CD4-positive, alpha-beta T cell treated with Interferon gamma for 1 hour (primary cell): ENCODE data around the gene SMAD9.

Source experiments
- DNase-seq: peaks from one replicate; pipeline ENCODE4 v3.0.0-alpha.2; 2020

The SMAD9 gene

GRCh38 chr13:36862002-36862685, 57.9 kb downstream of the SMAD9 start:
- DNase-seq = no peak

- DNase-seq = no peak
These were observed 60.8 kb downstream of the SMAD9 start for GRCh38 chr13:36859259-36859658.

GRCh38 chr13:36858290-36858689, 61.7 kb downstream of the SMAD9 start:
- DNase-seq = no peak

GRCh38 chr13:36857253-36857652, 62.8 kb downstream of the SMAD9 start:
- no peak for DNase-seq

- no peak for DNase-seq
These were observed 69.1 kb downstream of the SMAD9 start for GRCh38 chr13:36850790-36851438.

GRCh38 chr13:36848199-36848982, 71.6 kb downstream of the SMAD9 start:
- DNase-seq = no peak

- no peak for DNase-seq
These were observed 72.4 kb downstream of the SMAD9 start for GRCh38 chr13:36847606-36848005.

GRCh38 chr13:36841391-36841790, 78.6 kb downstream of the SMAD9 start:
- no peak for DNase-seq

- no peak for DNase-seq
These were observed 79.3 kb downstream of the SMAD9 start for GRCh38 chr13:36840718-36841250.

- no peak for DNase-seq
These were observed 80.1 kb downstream of the SMAD9 start for GRCh38 chr13:36839981-36840380.

- DNase-seq = no peak
These were observed 80.8 kb downstream of the SMAD9 start for GRCh38 chr13:36839281-36839680.

GRCh38 chr13:36837354-36838092, 82.5 kb downstream of the SMAD9 start:
- no peak for DNase-seq

GRCh38 chr13:36834299-36834698, 85.7 kb downstream of the SMAD9 start:
- no peak for DNase-seq

- no peak for DNase-seq
These were observed 88.7 kb downstream of the SMAD9 start for GRCh38 chr13:36831291-36831690.

GRCh38 chr13:36829753-36830152, 90.3 kb downstream of the SMAD9 start:
- DNase-seq = no peak

GRCh38 chr13:36822785-36823184, 97.3 kb downstream of the SMAD9 start:
- no peak for DNase-seq

GRCh38 chr13:36820222-36820621, 99.8 kb downstream of the SMAD9 start:
- no peak for DNase-seq

- DNase-seq = peak; percentile 7
These were observed 100.3 kb downstream of the SMAD9 start for GRCh38 chr13:36819739-36820090.

GRCh38 chr13:36818804-36819738, 101.0 kb downstream of the SMAD9 start, which contains the start of gene RFXAP:
RFXAP (plus strand) TSS chr13:36819222; CDS start chr13:36819358, 136 bp downstream.
- peak; percentile 91 for DNase-seq

GRCh38 chr13:36817996-36818803, 101.8 kb downstream of the SMAD9 start:
- no peak for DNase-seq

GRCh38 chr13:36815062-36815461, 105.0 kb downstream of the SMAD9 start:
- no peak for DNase-seq
